Measurements from ENCODE around the gene GAK. TPM values are rescaled to one million over a fixed set of nuclear protein-coding genes. Genes with fewer than 3 reads are reported as not detected.

The GAK gene
- polyA plus RNA-seq, 1 donor from 2014 or later: 58.8 TPM

GRCh38 chr4:898869-899555 lies 33.1 kb downstream of the GAK start:
- H3K27me3 ChIP-seq (ENCODE audit: insufficient read depth, low read depth, low read length): no peaks in the 10 kb centered on the region
- H2AFZ ChIP-seq (ENCODE audit: low read depth, low read length): no peak overlapping the region
- H3K27ac ChIP-seq (ENCODE audit: low read length): no peak overlapping the region
- no peaks in the 10 kb centered on the region for H3K36me3 ChIP-seq (ENCODE audit: insufficient read depth, low read length)
- H3K4me3 ChIP-seq (ENCODE audit: low read length): no peak overlapping the region
- H3K79me2 ChIP-seq (replicated peaks; ENCODE audit: insufficient read depth, low read length): no peaks in the 10 kb centered on the region
- H3K9me3 ChIP-seq (ENCODE audit: low read length): no peaks in the 10 kb centered on the region
- no peaks in the 10 kb centered on the region for H4K20me1 ChIP-seq (ENCODE audit: insufficient read depth)
- H3K9ac ChIP-seq (ENCODE audit: low read length): no peak overlapping the region
- H3K4me2 ChIP-seq (ENCODE audit: low read length): no peak overlapping the region
- no peaks in the 10 kb centered on the region for H3F3A ChIP-seq (ENCODE audit: insufficient read depth, low read length, poor library complexity, severe bottlenecking)
- TF ChIP-seq MXI1 (conservative IDR thresholded peaks at IDR 0.05; ENCODE audit: poor library complexity, severe bottlenecking) (no peak), EZH2 (IDR thresholded peaks at IDR 0.05; ENCODE audit: borderline replicate concordance, insufficient read depth, low read length, poor library complexity, severe bottlenecking) (no peak), TAF1 (IDR thresholded peaks at IDR 0.05; ENCODE audit: low read depth) (no peak)
- TF ChIP-seq, protein P1, sequence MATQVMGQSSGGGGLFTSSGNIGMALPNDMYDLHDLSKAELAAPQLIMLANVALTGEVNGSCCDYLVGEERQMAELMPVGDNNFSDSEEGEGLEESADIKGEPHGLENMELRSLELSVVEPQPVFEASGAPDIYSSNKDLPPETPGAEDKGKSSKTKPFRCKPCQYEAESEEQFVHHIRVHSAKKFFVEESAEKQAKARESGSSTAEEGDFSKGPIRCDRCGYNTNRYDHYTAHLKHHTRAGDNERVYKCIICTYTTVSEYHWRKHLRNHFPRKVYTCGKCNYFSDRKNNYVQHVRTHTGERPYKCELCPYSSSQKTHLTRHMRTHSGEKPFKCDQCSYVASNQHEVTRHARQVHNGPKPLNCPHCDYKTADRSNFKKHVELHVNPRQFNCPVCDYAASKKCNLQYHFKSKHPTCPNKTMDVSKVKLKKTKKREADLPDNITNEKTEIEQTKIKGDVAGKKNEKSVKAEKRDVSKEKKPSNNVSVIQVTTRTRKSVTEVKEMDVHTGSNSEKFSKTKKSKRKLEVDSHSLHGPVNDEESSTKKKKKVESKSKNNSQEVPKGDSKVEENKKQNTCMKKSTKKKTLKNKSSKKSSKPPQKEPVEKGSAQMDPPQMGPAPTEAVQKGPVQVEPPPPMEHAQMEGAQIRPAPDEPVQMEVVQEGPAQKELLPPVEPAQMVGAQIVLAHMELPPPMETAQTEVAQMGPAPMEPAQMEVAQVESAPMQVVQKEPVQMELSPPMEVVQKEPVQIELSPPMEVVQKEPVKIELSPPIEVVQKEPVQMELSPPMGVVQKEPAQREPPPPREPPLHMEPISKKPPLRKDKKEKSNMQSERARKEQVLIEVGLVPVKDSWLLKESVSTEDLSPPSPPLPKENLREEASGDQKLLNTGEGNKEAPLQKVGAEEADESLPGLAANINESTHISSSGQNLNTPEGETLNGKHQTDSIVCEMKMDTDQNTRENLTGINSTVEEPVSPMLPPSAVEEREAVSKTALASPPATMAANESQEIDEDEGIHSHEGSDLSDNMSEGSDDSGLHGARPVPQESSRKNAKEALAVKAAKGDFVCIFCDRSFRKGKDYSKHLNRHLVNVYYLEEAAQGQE (IDR thresholded peaks at IDR 0.05; ENCODE audit: borderline replicate concordance): no peak
- H3K9me2 ChIP-seq (ENCODE audit: insufficient read depth, low read length): no peaks in the 10 kb centered on the region

GRCh38 chr4:898123-898522 lies 34.0 kb downstream of the GAK start:
- H3K79me2 ChIP-seq (replicated peaks; ENCODE audit: insufficient read depth, low read length): no peaks in the 10 kb centered on the region
- no peak overlapping the region for H3K4me3 ChIP-seq (ENCODE audit: low read length)
- H3K9me3 ChIP-seq (ENCODE audit: low read length): no peaks in the 10 kb centered on the region
- no peak overlapping the region for H3K27ac ChIP-seq (ENCODE audit: low read length)
- no peaks in the 10 kb centered on the region for H3K36me3 ChIP-seq (ENCODE audit: insufficient read depth, low read length)
- H3K4me2 ChIP-seq (ENCODE audit: low read length): no peak overlapping the region
- H4K20me1 ChIP-seq (ENCODE audit: insufficient read depth): no peaks in the 10 kb centered on the region
- H3K9me2 ChIP-seq (ENCODE audit: insufficient read depth, low read length): no peaks in the 10 kb centered on the region
- TF ChIP-seq POLR2AphosphoS5 (IDR thresholded peaks at IDR 0.05) (no peak), SMC3 (conservative IDR thresholded peaks at IDR 0.05; ENCODE audit: poor library complexity) (no peak), EP300 (conservative IDR thresholded peaks at IDR 0.05; ENCODE audit: poor library complexity, severe bottlenecking) (no peak), TAF1 (IDR thresholded peaks at IDR 0.05; ENCODE audit: low read depth) (no peak), MXI1 (conservative IDR thresholded peaks at IDR 0.05; ENCODE audit: poor library complexity, severe bottlenecking) (no peak), EZH2 (IDR thresholded peaks at IDR 0.05; ENCODE audit: borderline replicate concordance, insufficient read depth, low read length, poor library complexity, severe bottlenecking) (no peak), RAD21 (conservative IDR thresholded peaks at IDR 0.05) (no peak)
- TF ChIP-seq, protein P2, sequence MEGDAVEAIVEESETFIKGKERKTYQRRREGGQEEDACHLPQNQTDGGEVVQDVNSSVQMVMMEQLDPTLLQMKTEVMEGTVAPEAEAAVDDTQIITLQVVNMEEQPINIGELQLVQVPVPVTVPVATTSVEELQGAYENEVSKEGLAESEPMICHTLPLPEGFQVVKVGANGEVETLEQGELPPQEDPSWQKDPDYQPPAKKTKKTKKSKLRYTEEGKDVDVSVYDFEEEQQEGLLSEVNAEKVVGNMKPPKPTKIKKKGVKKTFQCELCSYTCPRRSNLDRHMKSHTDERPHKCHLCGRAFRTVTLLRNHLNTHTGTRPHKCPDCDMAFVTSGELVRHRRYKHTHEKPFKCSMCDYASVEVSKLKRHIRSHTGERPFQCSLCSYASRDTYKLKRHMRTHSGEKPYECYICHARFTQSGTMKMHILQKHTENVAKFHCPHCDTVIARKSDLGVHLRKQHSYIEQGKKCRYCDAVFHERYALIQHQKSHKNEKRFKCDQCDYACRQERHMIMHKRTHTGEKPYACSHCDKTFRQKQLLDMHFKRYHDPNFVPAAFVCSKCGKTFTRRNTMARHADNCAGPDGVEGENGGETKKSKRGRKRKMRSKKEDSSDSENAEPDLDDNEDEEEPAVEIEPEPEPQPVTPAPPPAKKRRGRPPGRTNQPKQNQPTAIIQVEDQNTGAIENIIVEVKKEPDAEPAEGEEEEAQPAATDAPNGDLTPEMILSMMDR (IDR thresholded peaks at IDR 0.05; ENCODE audit: poor library complexity, severe bottlenecking): no peak
- TF ChIP-seq, protein P1 (IDR thresholded peaks at IDR 0.05; ENCODE audit: borderline replicate concordance): no peak
- H3F3A ChIP-seq (ENCODE audit: insufficient read depth, low read length, poor library complexity, severe bottlenecking): no peaks in the 10 kb centered on the region
- H3K27me3 ChIP-seq (ENCODE audit: insufficient read depth, low read depth, low read length): no peaks in the 10 kb centered on the region
- H3K9ac ChIP-seq (ENCODE audit: low read length): no peak overlapping the region
- no peak overlapping the region for H2AFZ ChIP-seq (ENCODE audit: low read depth, low read length)
